SK-N-SH (cell line): Measurements from ENCODE around the gene PXDN. TPM values are rescaled to one million over a fixed set of nuclear protein-coding genes. Genes with fewer than 3 reads are reported as not detected.
A peak's percentile ranks its signal among the peaks of the same experiment; 100 is the strongest.

ENCODE experiments used
- CTCF ChIA-PET: fragments of 300-600, 350-600 bp; formaldehyde crosslinking; extraction: SDS; loops from one replicate; lab custom pipeline; 2021; lab: Yijun Ruan, JAX
- POLR2A ChIA-PET: fragments of 350-600 bp; sonication (Branson Sonifier 250); formaldehyde crosslinking; extraction: SDS; loops from one replicate; lab custom pipeline; 2020; ENCODE audit warnings: antibody characterized with exemption, inconsistent platforms; lab: Yijun Ruan, JAX
- DNase-seq: peaks from one replicate; pipeline ENCODE4 v3.0.0; 2012
- H2AFZ ChIP-seq: fragments of 200-600 bp; sonication (generic); 2 replicates; pipeline ENCODE4 v1.8.1; 2016; ENCODE audit warnings: antibody characterized with exemption, mild to moderate bottlenecking, low read depth
- H3F3A ChIP-seq: fragments of 200-600 bp; sonication (generic); replicated peaks from 2 replicates; pipeline ENCODE3; 2016; ENCODE audit warnings: antibody characterized with exemption, mild to moderate bottlenecking; ENCODE audit not compliant: insufficient read depth
- H3K27ac ChIP-seq, 2 experiments: fragments of 200-500 bp in 1 of 2; fragments of 200-600 bp in 1 of 2; sonication (Bioruptor generic) in 1 of 2; sonication (generic), shearing (Covaris generic) in 1 of 2; 2 replicates each; pipeline versions ENCODE4 v1.5.1 to v1.6.1; 2014 to 2016; ENCODE audit warnings: low read depth in 2 of 2, inconsistent platforms in 1 of 2, low read length in 1 of 2, mild to moderate bottlenecking in 1 of 2, mixed read lengths in 1 of 2
- H3K27me3 ChIP-seq: fragments of 200-600 bp; sonication (generic), shearing (Covaris generic); 2 replicates; pipeline ENCODE4 v1.6.1; 2016; ENCODE audit warnings: mixed run types; ENCODE audit not compliant: insufficient read depth
- H3K36me3 ChIP-seq, 2 experiments: fragments of 200-500 bp in 1 of 2; fragments of 200-600 bp in 1 of 2; sonication (Bioruptor generic) in 1 of 2; sonication (generic) in 1 of 2; replicated peaks in 1 of 2; 2 replicates each; pipeline versions ENCODE3 to v1.5.1; 2014 to 2016; ENCODE audit warnings: low read length in 1 of 2, mild to moderate bottlenecking in 1 of 2; ENCODE audit not compliant: insufficient read depth in 2 of 2, control insufficient read depth in 1 of 2
- H3K4me1 ChIP-seq, 2 experiments: fragments of 200-500 bp in 1 of 2; fragments of 200-600 bp in 1 of 2; sonication (Bioruptor generic) in 1 of 2; sonication (generic), shearing (Covaris generic) in 1 of 2; 2 replicates each; pipeline versions ENCODE4 v1.5.1 to v1.6.1; 2014 to 2016; ENCODE audit warnings: low read depth in 1 of 2, low read length in 1 of 2, mixed run types in 1 of 2; ENCODE audit not compliant: insufficient read depth in 2 of 2, control insufficient read depth in 1 of 2
- H3K4me2 ChIP-seq: fragments of 200-600 bp; sonication (generic), shearing (Covaris generic); 2 replicates; pipeline ENCODE4 v1.6.1; 2017; ENCODE audit warnings: mixed run types
- H3K4me3 ChIP-seq, 2 experiments: fragments of 200-500 bp in 1 of 2; fragments of 200-600 bp in 1 of 2; sonication (Bioruptor generic) in 1 of 2; sonication (generic), shearing (Covaris generic) in 1 of 2; 2 replicates each; pipeline versions ENCODE4 v1.5.1 to v1.8.1; 2014 to 2016; ENCODE audit warnings: low read depth in 2 of 2, inconsistent platforms in 1 of 2, low read length in 1 of 2, mild to moderate bottlenecking in 1 of 2, mixed read lengths in 1 of 2, moderate library complexity in 1 of 2
- H3K79me2 ChIP-seq: fragments of 200-600 bp; sonication (generic); 2 replicates; pipeline ENCODE4 v1.8.1; 2017; ENCODE audit warnings: mild to moderate bottlenecking; ENCODE audit not compliant: insufficient read depth
- H3K9ac ChIP-seq: fragments of 200-600 bp; sonication (generic); 2 replicates; pipeline ENCODE4 v1.6.1; 2017; ENCODE audit warnings: mixed run types
- H3K9me2 ChIP-seq: fragments of 200-600 bp; sonication (generic); 2 replicates; pipeline ENCODE4 v1.6.1; 2017; ENCODE audit warnings: mixed run types
- H3K9me3 ChIP-seq: fragments of 200-600 bp; sonication (generic); 2 replicates; pipeline ENCODE4 v1.6.1; 2017; ENCODE audit warnings: mixed run types, mild to moderate bottlenecking, moderate library complexity
- H4K20me1 ChIP-seq: fragments of 200-600 bp; sonication (generic); 2 replicates; pipeline ENCODE4 v1.6.1; 2017; ENCODE audit warnings: mild to moderate bottlenecking, mixed run types; ENCODE audit not compliant: insufficient read depth
- CHD2 ChIP-seq: fragments of 150-350 bp; IDR thresholded peaks from 2 replicates; pipeline ENCODE4 v1.6.1; 2018; ENCODE audit warnings: low read length; ENCODE audit not compliant: partially characterized antibody
- FOXJ3 ChIP-seq: sonication (generic); formaldehyde crosslinking; IDR thresholded peaks from 2 replicates; pipeline ENCODE4 v1.5.1; 2020; ENCODE audit warnings: mild to moderate bottlenecking, missing genetic modification reagents
- GABPA ChIP-seq: IDR thresholded peaks from 2 replicates; pipeline ENCODE4 v1.4.0; 2012; ENCODE audit warnings: low read depth, mild to moderate bottlenecking
- NFIC ChIP-seq: IDR thresholded peaks from 2 replicates; pipeline ENCODE4 v1.4.0; 2012; ENCODE audit warnings: borderline replicate concordance
- POLR2AphosphoS5 ChIP-seq: IDR thresholded peaks from 2 replicates; pipeline ENCODE4 v1.6.1; 2012; ENCODE audit warnings: low read depth, low read length
- SMC3 ChIP-seq: IDR thresholded peaks from 2 replicates; pipeline ENCODE4 v1.6.1; 2012; ENCODE audit warnings: low read depth, low read length, improper control_type of control experiment
- TEAD4 ChIP-seq: IDR thresholded peaks from 2 replicates; pipeline ENCODE4 v1.4.0; 2012; ENCODE audit warnings: mild to moderate bottlenecking, borderline replicate concordance; ENCODE audit not compliant: insufficient read depth
- WGBS: methylation state at CpG from one replicate; pipeline ENCODE4 v1.1.6; 2017; ENCODE audit warnings: low lambda C conversion rate; 5-methylcytosine and 5-hydroxymethylcytosine counted together
- polyA plus RNA-seq, 3 experiments: library from polyadenylated mRNA; depleted of rRNA; stranded (reverse); fragments of >200 nt; gene quantifications; 2 replicates each; pipeline ENCODE4 v1.2.3, GENCODE V29; 2012

Gene PXDN
- polyA plus RNA-seq, 1 of the 3 experiments (the other 2 are of a cell fraction) = 146 TPM

- TF ChIP-seq CHD2 (no peak), POLR2AphosphoS5 (no peak)
- 90% methylated on average over 3 of the region's 3 CpGs for WGBS
- no peak overlapping the region for H2AFZ ChIP-seq
- no peak overlapping the region for H3K4me2 ChIP-seq
- peak overlapping the region in 1 of 2 experiments; percentile 81; a peak in 2 of 4 replicates for H3K27ac ChIP-seq
- H3K4me3 ChIP-seq = no peak overlapping the region
- H3K9me3 ChIP-seq = no peaks in the 10 kb centered on the region
- no peak overlapping the region for H3K9ac ChIP-seq
- CTCF ChIA-PET = interaction anchor here (1.0 to 1.1 kb wide), 2 partner anchors 23 to 95 kb away, joined by 4 to 5 read pairs; no protein-coding TSS in a partner anchor
- H3K9me2 ChIP-seq = no peaks in the 10 kb centered on the region
- no peak for DNase-seq
- H3K4me1 ChIP-seq = peaks cover 0 to 24% of the 10 kb centered on the region in 2 experiments; a peak in 2 of 4 replicates
- H3K79me2 ChIP-seq = peaks cover 7% of the 10 kb centered on the region; the same call in 1 of the 2 replicates
- H4K20me1 ChIP-seq = no peaks in the 10 kb centered on the region
- H3K36me3 ChIP-seq = peaks cover 36 to 46% of the 10 kb centered on the region in 2 experiments
- H3F3A ChIP-seq = peaks cover 24% of the 10 kb centered on the region
- POLR2A ChIA-PET = no interaction called here
- H3K27me3 ChIP-seq = no peaks in the 10 kb centered on the region
These were observed 88.9 kb downstream of the PXDN start for GRCh38 chr2:1655461-1655860.

- Histone ChIP-seq H3K79me2 (peaks cover 7% of the 10 kb centered on the region; the same call in 1 of the 2 replicates), H3F3A (peaks cover 24% of the 10 kb centered on the region), H2AFZ (no peak overlapping the region), H3K9me3 (no peaks in the 10 kb centered on the region), H3K27me3 (no peaks in the 10 kb centered on the region), H3K4me3 (no peak overlapping the region), H3K4me1 (peaks cover 0 to 24% of the 10 kb centered on the region in 2 experiments; a peak in 2 of 4 replicates), H3K9ac (peak overlapping the region; percentile 22; the same call in 1 of the 2 replicates), H3K9me2 (no peaks in the 10 kb centered on the region), H3K36me3 (peaks cover 32 to 46% of the 10 kb centered on the region in 2 experiments), H3K4me2 (peak overlapping the region; percentile 19; the same call in 1 of the 2 replicates), H4K20me1 (no peaks in the 10 kb centered on the region), H3K27ac (peak overlapping the region in 1 of 2 experiments; percentile 81; a peak in 2 of 4 replicates)
- TF ChIP-seq SMC3 = no peak
- TF ChIP-seq FOXJ3 (CRISPR knock-in tag) = no peak
- CTCF ChIA-PET = interaction anchor here (0.9 to 1.4 kb wide), 3 partner anchors 15 to 96 kb away, joined by 3 to 4 read pairs (median 3); no protein-coding TSS in a partner anchor
- POLR2A ChIA-PET = no interaction called here
- 76% methylated on average over 8 of the region's 8 CpGs for WGBS
- no peak for DNase-seq
These were observed 89.5 kb downstream of the PXDN start for GRCh38 chr2:1654696-1655374.

GRCh38 chr2:1653956-1654695 lies 90.2 kb downstream of the PXDN start:
- peak; percentile 69 for TF ChIP-seq NFIC
- TF ChIP-seq TEAD4 = 0 out of 2 replicates have a peak, but pooled peaks have one; percentile 35
- TF ChIP-seq GABPA = no peak
- peak overlapping the region; percentile 19; the same call in 1 of the 2 replicates for H3K4me2 ChIP-seq
- H3K36me3 ChIP-seq = peaks cover 25 to 46% of the 10 kb centered on the region in 2 experiments
- no peak for DNase-seq
- peak overlapping the region in 1 of 2 experiments; percentile 81; a peak in 2 of 4 replicates for H3K27ac ChIP-seq
- ChIA-PET CTCF (interaction anchor here (0.8 to 1.9 kb wide), 5 partner anchors 16 to 97 kb away, joined by 3 to 4 read pairs (median 3); no protein-coding TSS in a partner anchor), POLR2A (no interaction called here)
- H3K4me3 ChIP-seq = no peak overlapping the region
- peaks cover 24% of the 10 kb centered on the region for H3F3A ChIP-seq
- no peaks in the 10 kb centered on the region for H3K27me3 ChIP-seq
- peaks cover 7% of the 10 kb centered on the region; the same call in 1 of the 2 replicates for H3K79me2 ChIP-seq
- peaks cover 0 to 24% of the 10 kb centered on the region in 2 experiments; a peak in 2 of 4 replicates for H3K4me1 ChIP-seq
- no peaks in the 10 kb centered on the region for H4K20me1 ChIP-seq
- peak overlapping the region; percentile 22; the same call in 1 of the 2 replicates for H3K9ac ChIP-seq
- no peaks in the 10 kb centered on the region for H3K9me3 ChIP-seq
- WGBS = 76% methylated on average over 14 of the region's 14 CpGs
- H2AFZ ChIP-seq = no peak overlapping the region
- H3K9me2 ChIP-seq = no peaks in the 10 kb centered on the region
